ENCODE data around the gene HUNK. TPM values are rescaled to one million over a fixed set of nuclear protein-coding genes. Genes with fewer than 3 reads are reported as not detected.

The HUNK gene
- total and polyA plus RNA-seq, 2 of the 8 experiments (the other 6 are each of a cell fraction or from before 2014, with no cell fraction given): 1.9 to 10.2 TPM

DNA sequence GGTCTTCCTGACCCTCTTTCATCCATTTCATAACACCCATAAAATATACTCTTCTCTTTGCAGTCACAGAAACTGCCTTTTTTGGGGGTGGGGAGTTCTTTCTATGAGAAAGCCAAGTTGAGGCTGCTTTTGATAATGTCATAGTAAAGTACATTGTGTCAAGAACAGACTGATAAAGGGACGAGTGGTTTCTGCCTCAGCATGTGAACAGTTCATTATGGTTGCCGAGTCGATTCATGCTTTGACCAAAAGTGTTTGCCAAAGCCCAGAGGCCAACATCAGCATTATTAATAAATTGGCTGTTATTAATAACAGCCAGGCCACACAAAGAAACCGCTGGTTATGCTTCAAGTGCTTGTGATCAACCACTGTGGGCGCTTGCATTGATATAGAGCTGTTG lies 162.0 kb downstream of the HUNK start:
- no peaks in the 10 kb centered on the region for H3K79me1 ChIP-seq (ENCODE audit: low read depth, low read length)
- H3K4me1 ChIP-seq (replicated peaks in 1 of 4; ENCODE audit: control insufficient read depth in 3 of 4, insufficient read depth in 4 of 4, low read length in 3 of 4): no peaks in the 10 kb centered on the region
- H3K27ac ChIP-seq (ENCODE audit: low read depth, low read length): no peak overlapping the region
- H3K9ac ChIP-seq (replicated peaks in 1 of 4; ENCODE audit: extremely low read depth in 1 of 4, low read depth in 3 of 4, low read length in 3 of 4): no peak overlapping the region
- no peak overlapping the region for H3K56ac ChIP-seq (replicated peaks; ENCODE audit: insufficient read length, low read depth, low read length)
- WGBS, 2 experiments (ENCODE audit: extremely low coverage in 1 of 2, insufficient coverage in 1 of 2, insufficient read length in 1 of 2, insufficient replicate concordance in 2 of 2, low coverage in 1 of 2, low lambda C conversion rate in 2 of 2, missing lambda C conversion rate in 1 of 2): 88% methylated on average over 5 of the region's 5 CpGs; no CpG with 5 or more reads in 1 of the 2 experiments
- no peak overlapping the region for H2BK15ac ChIP-seq (ENCODE audit: low read length)
- no peak overlapping the region for H2BK20ac ChIP-seq (ENCODE audit: low read length)
- no peaks in the 10 kb centered on the region for H3K23me2 ChIP-seq (ENCODE audit: low read depth, low read length)
- ChIA-PET POLR2A (ENCODE audit: partially characterized antibody) (no interaction called here), CTCF (ENCODE audit: partially characterized antibody) (no interaction called here)
- no peak overlapping the region for H2BK12ac ChIP-seq (ENCODE audit: low read depth, low read length)
- H4K91ac ChIP-seq (replicated peaks; ENCODE audit: insufficient read length, low read length): no peak overlapping the region
- H2BK5ac ChIP-seq (ENCODE audit: low read depth, low read length): no peak overlapping the region
- H4K8ac ChIP-seq (ENCODE audit: extremely low read depth, insufficient read depth, low read length): no peak overlapping the region
- H3K27me3 ChIP-seq (replicated peaks in 1 of 4; ENCODE audit: control insufficient read depth in 3 of 4, extremely low read depth in 1 of 4, insufficient read depth in 3 of 4, low read length in 3 of 4): no peaks in the 10 kb centered on the region
- no peaks in the 10 kb centered on the region for H3K36me3 ChIP-seq (ENCODE audit: control insufficient read depth in 2 of 4, insufficient read depth in 4 of 4, low read length in 3 of 4)
- H2AK5ac ChIP-seq (ENCODE audit: low read depth, low read length): no peak overlapping the region
- no peak overlapping the region for H2AFZ ChIP-seq (ENCODE audit: low read length)
- H3K4me3 ChIP-seq (ENCODE audit: extremely low read depth in 1 of 4, insufficient read depth in 2 of 4, low read depth in 3 of 4, low read length in 4 of 4): no peak overlapping the region
- H3K79me2 ChIP-seq (ENCODE audit: control insufficient read depth in 1 of 2, insufficient read depth in 2 of 2, low read length in 2 of 2): no peaks in the 10 kb centered on the region
- no peak overlapping the region for H3K14ac ChIP-seq (ENCODE audit: insufficient read length)
- H3K23ac ChIP-seq (ENCODE audit: insufficient read length): no peak overlapping the region
- FAIRE-seq (no peak), DNase-seq (ENCODE audit: low read depth in 1 of 2, low spot score in 2 of 2) (no peak)
- H4K20me1 ChIP-seq (replicated peaks in 1 of 2; ENCODE audit: control insufficient read depth in 1 of 2, insufficient read depth in 2 of 2, low read length in 2 of 2): no peaks in the 10 kb centered on the region
- no peak overlapping the region for H3K4ac ChIP-seq (replicated peaks; ENCODE audit: insufficient read length, low read depth, low read length)
- no peak overlapping the region for H3K18ac ChIP-seq (ENCODE audit: extremely low read depth, low read length)
- H4K5ac ChIP-seq (ENCODE audit: insufficient read length, low read depth, low read length): no peak overlapping the region
- H3K9me3 ChIP-seq (ENCODE audit: insufficient read depth in 2 of 2, low read depth in 1 of 2, low read length in 1 of 2): peaks cover 0 to 4% of the 10 kb centered on the region in 2 experiments; a peak in 1 of 4 replicates
- no peak overlapping the region for H3K4me2 ChIP-seq (ENCODE audit: insufficient read depth in 1 of 2, low read depth in 2 of 2, low read length in 2 of 2)
- no peak overlapping the region for H2BK120ac ChIP-seq (replicated peaks; ENCODE audit: low read depth, low read length)
- TF ChIP-seq, protein P1, sequence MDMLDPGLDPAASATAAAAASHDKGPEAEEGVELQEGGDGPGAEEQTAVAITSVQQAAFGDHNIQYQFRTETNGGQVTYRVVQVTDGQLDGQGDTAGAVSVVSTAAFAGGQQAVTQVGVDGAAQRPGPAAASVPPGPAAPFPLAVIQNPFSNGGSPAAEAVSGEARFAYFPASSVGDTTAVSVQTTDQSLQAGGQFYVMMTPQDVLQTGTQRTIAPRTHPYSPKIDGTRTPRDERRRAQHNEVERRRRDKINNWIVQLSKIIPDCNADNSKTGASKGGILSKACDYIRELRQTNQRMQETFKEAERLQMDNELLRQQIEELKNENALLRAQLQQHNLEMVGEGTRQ (IDR thresholded peaks at IDR 0.05; ENCODE audit: low read length): no peak
- TF ChIP-seq SP2 (IDR thresholded peaks at IDR 0.05; ENCODE audit: low read length) (no peak), KDM1A (IDR thresholded peaks at IDR 0.05; ENCODE audit: borderline replicate concordance, low read length) (no peak), SRF (IDR thresholded peaks at IDR 0.05; ENCODE audit: low read depth, low read length) (no peak), BACH1 (IDR thresholded peaks at IDR 0.05; ENCODE audit: low read length) (no peak), CBX8 (IDR thresholded peaks at IDR 0.05; ENCODE audit: borderline replicate concordance, low read depth, low read length) (no peak), EGR1 (IDR thresholded peaks at IDR 0.05; ENCODE audit: borderline replicate concordance, low read depth, low read length) (no peak), RBBP5 (IDR thresholded peaks at IDR 0.05; ENCODE audit: borderline replicate concordance, low read depth, low read length) (no peak), BCL11A (IDR thresholded peaks at IDR 0.05; ENCODE audit: low read depth in 2 of 2, low read length in 2 of 2) (no peak), NANOG (IDR thresholded peaks at IDR 0.05; ENCODE audit: insufficient read depth, low read depth, low read length, poor library complexity, severe bottlenecking) (no peak), FOSL1 (IDR thresholded peaks at IDR 0.05; ENCODE audit: insufficient read depth, low read depth, low read length) (no peak), CEBPB (IDR thresholded peaks at IDR 0.05; ENCODE audit: low read depth, low read length) (no peak), SUZ12 (IDR thresholded peaks at IDR 0.05; ENCODE audit: low read length) (no peak), RFX5 (IDR thresholded peaks at IDR 0.05; ENCODE audit: borderline replicate concordance, low read depth, low read length) (no peak)
